AG09319 (cell line): ENCODE measurements around the gene HIPK3.
"Not testable (repeated sequence)": the region's sequence is repeated elsewhere in the genome, so short reads cannot be mapped to it uniquely, and the experiment has no call there.

Source experiments
- DNase-seq: peaks from one replicate; pipeline ENCODE4 v3.0.0-alpha.2; 2010; ENCODE audit warnings: low read depth; ENCODE audit errors: extremely low read depth
- CTCF ChIP-seq: IDR thresholded peaks from 2 replicates; pipeline ENCODE4 v1.5.1; 2011; ENCODE audit warnings: low read depth, mild to moderate bottlenecking, inconsistent platforms, low read length, moderate library complexity

HIPK3 gene

GRCh38 chr11:33344611-33345010 lies 87.4 kb downstream of the HIPK3 start:
- TF ChIP-seq CTCF: no peak; the same call in 1 of the 2 replicates
- DNase-seq: no peak

GRCh38 chr11:33347490-33348125 lies 90.4 kb downstream of the HIPK3 start:
- TF ChIP-seq CTCF: no peak
- DNase-seq: no peak

GRCh38 chr11:33350287-33350686 lies 93.1 kb downstream of the HIPK3 start:
- no peak for DNase-seq
- no peak for TF ChIP-seq CTCF

- no peak for DNase-seq
- TF ChIP-seq CTCF: no peak
Observed at GRCh38 chr11:33358150-33358831, 101.1 kb downstream of the HIPK3 start.

- no peak for DNase-seq
- TF ChIP-seq CTCF: no peak
Observed at GRCh38 chr11:33360642-33361041, 103.5 kb downstream of the HIPK3 start.

GRCh38 chr11:33362051-33362910 lies 105.1 kb downstream of the HIPK3 start:
- peak; percentile 43 for TF ChIP-seq CTCF
- no peak for DNase-seq

- DNase-seq: no peak
- no peak for TF ChIP-seq CTCF
Observed at GRCh38 chr11:33366918-33367317, 109.7 kb downstream of the HIPK3 start.

GRCh38 chr11:33368475-33368874 lies 111.3 kb downstream of the HIPK3 start:
- DNase-seq: not testable (repeated sequence)
